CD4-positive, alpha-beta T cell treated with Interleukin-6 at 100 ng/mL for 8 hours (primary cell): ENCODE results near the gene MAP3K19.
"Not testable (repeated sequence)": the region's sequence is repeated elsewhere in the genome, so short reads cannot be mapped to it uniquely, and the experiment has no call there.

Source experiments
- DNase-seq: peaks from one replicate; pipeline ENCODE4 v3.0.0-alpha.2; 2020; ENCODE audit warnings: mixed read lengths, low spot score

MAP3K19 gene

DNA sequence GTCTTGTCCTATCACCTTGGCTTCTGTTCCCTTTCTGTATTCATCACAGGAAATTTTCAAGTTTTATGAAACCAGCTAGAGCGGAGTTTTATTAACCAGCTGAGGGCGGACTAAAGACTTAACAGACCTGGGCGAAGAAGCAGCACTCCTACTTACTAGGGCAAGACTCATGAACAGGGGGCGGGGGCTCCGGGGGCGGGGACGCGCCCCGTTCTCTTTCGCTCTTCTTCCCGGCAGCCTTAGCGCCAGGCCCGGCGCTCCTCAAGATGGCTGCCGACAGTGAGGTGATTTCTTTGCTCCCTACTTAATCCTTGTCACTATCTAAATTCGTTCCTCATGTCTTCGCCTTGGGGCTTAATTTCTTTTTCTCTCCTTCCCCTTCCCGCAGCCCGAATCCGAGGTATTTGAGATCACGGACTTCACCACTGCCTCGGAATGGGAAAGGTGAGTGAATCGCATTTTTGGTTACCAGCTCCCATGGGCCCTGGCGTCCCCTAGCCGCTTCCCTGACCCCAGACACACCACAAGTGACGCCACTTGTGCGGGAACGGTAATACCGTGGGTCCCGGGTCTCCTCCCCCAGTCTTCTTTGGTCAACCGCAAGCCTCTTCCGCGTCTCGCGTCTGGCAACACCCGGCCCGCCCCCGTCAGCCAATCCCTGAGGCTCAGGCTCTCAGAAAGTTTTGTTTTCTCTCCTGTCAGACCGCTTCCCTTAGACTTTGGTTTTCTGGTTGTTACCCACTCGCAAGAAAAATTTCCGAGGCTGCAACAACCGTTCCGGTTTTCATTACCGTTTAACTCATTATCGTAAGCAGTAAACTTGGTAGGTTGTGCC, 5.0 kb upstream of the MAP3K19 start, which contains the start of gene RAB3GAP1:
RAB3GAP1 (plus strand) TSS at position 251 of the 835 bp plus-strand sequence; CDS start at position 267, 16 bp downstream.
- DNase-seq = peak; percentile 92

DNA sequence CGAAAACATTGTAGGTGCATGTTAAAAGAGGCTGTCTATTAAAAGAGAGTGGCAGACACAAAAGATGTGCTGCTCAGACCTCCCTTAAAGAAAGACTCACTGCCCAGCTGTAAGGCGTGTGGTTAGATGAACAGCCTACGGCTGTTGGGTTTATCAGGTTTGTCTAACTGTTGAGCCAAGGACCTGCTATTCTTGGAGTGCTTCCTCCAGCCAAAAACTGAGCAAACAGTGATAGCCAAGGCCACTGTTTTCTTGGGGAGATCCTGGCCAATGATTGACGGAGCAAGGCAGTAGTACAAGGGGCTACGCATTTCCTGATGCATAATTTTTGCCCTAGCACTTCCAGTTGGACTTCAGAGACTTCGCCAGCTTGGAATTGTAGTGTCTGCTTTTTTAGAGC, 3.4 kb upstream of the MAP3K19 start:
- DNase-seq = no peak

DNA sequence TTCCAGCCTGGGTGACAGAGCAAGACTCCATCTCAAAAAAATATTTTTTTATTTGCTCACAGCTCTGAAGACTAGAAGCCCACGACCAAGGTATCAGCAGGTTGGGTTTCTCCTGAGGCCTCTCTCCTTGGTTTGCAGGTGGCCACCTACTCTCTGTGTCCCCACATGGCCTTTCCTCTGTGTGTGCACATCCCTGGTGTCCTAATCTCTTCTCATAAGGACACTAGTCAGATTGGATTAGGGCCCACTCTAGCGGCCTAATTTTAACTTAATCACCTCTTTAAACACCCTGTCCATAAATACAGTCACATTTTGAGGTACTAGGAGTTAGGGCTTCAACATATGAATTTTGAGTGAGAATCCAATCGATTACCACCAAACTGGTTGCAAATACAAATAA, 2.9 kb upstream of the MAP3K19 start:
- DNase-seq = no peak

DNA sequence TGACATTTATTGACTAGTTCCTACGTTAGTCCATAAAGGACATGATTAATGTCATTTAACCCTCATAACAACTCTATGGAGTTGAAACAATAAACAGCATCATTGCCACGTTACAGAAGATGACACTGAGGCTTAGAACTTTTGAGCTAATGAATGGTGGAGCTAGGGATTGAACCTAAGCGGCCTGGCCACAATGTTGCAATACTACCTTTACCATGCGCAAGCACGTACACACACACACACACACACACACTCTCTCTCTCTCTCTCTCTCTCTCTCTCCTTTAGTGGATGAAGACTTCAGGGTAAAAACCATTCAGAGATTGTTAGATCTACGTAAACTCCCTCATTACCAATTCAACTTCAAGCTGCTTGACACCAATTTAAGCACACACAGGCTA, 875 bp upstream of the MAP3K19 start:
- DNase-seq = no peak

DNA sequence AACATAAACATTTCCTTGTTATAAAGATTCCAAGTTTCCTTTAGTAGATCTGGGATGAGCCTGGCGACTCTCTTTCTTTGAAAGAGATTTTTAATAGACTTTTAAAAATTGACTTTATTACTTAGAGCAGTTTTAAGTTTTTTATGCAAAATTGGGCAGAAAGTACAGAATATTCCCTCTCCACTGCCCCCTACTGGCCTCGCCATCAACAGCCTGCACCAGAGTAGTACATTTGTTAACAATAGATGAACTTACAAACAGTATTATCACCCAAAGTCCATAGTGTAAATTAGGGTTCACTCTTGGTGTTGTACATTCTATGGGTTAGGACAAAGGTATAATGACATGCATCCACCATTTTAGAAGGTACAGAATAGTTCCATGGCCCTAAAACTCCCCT, 3.9 kb downstream of the MAP3K19 start:
- DNase-seq = peak; percentile 4

DNA sequence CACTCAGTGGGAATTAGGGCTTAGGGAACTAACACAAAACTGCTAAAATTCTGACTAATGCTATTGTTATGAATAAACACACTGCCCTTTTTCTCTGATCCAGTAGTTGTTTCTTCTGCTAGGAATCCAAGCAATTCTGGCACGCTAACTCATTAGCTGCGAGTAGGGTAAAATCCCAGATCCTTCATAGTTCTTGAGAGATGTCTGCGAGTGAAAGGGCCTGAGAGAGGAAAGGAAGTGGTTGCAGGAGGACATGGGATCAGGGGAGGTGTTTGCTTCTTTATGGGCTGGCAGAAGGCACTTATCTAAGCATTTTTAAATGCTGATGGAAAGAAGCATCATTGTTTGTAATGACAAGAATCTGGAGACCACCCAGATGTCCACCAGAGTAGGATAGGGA, 9.4 kb downstream of the MAP3K19 start:
- no peak for DNase-seq

DNA sequence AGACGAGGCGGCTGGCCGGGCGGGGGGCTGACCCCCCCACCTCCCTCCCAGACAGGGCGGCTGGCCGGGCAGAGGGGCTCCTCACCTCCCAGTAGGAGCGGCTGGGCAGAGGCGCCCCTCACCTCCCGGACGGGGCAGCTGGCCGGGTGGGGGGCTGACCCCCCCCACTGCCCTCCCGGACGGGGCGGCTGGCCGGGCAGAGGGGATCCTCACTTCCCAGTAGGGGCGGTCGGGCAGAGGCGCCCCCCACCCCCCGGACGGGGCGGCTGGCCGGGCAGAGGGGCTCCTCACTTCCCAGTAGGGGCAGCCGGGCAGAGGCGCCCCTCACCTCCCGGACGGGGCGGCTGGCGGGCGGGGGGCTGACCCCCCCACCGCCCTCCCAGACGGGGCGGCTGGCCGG, 14.0 kb downstream of the MAP3K19 start:
- not testable (repeated sequence) for DNase-seq

DNA sequence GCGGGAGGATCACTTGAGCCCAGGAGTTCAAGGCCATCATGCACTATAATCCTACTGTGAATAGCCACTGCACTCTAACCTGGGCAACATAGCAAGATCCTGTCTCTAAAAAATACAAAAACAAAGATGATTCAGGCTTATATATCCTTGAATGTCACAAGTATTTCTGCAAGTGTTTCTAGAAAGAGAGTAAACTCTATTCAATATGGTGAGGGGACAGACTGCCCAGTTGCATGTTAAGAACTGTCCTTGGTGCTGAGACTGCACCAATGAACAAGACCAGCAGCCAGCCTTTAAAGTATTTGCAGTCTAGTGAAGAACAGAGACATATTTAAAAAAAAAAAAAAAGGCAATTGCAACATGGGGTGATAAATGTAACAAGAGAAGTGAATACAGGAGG, 16.4 kb downstream of the MAP3K19 start:
- DNase-seq = no peak

DNA sequence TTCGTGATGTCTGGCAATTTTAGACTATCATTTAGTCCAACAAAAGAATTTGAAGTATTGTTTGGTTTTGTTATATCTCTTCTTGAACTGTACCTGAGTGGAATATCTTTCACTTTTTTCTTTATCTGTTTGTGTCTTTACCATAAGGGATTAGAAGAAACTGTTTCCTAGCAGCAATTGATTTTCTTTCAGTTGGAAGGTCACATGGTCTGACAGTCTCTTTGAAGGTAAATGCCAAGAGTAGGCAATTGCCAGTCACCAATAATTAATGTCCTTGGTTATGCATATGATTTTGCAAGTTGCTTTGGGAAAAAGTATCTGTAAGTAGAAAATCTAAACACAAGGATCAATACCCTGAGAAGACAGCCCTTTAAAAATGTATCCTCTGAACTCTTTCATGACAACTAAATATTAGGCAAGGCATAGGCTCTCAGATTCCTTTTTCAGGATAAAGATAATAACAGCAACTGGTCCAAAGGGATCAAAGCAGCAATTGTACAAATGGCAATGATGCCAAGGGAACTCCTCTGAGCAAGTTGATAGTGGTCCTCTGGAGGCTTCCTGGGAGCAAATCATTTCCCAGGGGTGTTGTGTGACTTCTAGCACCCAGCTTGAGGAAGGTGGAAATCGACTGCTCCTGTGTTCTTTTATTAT, 17.6 kb downstream of the MAP3K19 start:
- no peak for DNase-seq

DNA sequence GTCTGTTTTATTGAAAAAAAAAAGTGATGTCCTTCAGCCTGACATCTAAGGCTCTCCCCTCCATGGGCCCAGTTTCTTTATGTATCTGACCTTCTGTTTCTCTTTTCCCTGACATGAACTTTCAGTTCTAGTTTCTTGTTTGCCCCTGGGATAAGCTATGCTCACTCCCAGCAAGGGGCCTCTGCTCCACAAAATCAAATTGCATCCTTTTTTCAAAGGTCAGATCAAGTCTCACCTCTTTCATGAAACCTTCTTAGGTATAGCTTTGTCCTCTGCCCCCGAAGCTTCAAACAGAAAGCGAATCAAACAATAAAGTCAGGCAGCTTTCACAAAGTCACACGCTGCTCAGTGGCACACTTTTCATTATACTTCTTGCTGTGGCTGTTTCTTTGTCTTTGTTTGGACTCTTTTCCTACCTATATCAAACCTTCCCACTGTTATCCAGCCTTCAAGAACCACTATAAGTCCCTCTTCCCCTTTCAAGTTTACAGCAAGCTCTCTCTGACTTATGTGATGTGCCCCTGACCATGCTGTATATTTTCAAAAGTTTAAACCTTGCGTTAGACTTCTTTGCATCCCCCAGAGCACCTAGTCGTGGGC, 23.3 kb downstream of the MAP3K19 start:
- DNase-seq = no peak

DNA sequence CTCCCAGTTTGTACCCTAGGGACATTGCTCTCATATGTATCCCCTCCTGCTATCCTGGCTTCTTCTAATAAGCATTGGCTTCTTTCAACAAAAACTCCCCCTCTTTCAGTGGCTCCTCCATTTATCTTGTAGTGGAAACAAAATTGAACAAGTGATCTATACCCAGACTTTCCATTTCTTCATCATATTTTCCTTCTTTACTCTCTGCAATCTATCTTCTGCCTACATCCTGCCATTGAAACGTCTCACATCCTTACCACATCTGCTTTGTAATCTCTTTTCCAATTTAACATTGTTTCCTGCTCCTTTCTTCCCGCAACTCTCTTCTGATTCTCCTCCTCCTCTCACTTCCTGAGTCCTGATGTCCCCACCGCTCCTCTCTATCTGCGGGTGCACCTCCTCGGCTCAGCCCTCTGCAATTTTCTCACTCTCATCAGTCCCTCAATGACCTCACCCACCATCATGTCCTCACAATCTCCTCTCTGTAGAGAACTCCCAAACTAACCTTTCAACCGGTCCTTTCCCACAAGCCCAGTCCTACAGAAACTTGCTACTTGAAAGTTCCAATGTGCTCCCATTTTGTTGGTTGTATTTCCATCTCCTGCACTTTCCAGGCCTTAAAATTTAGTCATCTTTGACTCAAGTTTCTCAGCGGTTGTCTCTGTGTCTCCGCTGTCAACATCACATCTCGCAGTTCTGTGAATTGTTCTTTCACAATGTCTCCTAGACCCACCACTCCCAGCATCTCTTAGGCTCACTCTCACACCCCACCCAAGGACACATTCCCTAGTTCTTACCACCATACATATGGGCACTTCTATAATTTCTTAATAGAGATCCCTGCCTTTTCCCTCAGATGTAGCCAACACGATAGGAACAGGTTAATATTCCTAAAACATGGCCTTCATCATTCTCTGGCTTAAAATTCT, 24.0 kb downstream of the MAP3K19 start:
- no peak for DNase-seq

DNA sequence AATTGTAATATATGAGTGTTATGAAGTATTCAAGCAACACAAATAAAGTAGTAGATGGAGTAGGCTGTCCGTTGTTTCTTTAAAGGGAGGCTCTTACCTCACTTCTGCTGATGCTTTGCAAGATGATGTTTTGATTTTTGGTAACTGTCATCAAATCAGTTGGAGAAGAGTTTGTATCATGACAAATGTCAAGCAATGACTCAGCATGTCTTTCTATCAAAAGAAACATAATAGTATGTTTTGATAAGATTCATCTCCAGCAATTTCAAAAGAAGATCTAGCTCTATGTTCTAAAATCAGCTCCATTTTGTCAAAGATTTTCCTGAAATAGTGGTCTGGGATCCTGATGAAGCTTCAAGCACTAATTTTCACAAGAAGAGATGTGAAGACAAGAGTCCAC, 25.6 kb downstream of the MAP3K19 start:
- no peak for DNase-seq

DNA sequence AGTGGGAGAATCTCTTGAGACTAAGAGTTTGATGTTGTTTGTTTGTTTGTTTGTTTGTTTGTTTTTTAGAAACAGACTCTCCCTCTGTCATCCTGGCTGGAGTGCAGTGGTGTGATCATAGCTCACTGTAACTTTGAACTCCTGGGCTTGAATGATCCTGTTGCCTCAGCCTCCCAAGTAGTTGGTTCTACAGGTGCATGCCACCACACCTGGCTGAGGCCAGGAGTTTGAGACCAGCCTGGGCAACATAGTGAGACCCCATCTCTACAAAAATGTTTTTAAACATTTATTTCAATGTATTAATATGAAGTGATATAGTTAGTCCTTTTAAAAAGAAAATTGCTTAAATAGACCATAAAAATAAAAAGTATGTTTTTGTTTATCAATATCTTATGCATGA, 35.6 kb downstream of the MAP3K19 start:
- no peak for DNase-seq

DNA sequence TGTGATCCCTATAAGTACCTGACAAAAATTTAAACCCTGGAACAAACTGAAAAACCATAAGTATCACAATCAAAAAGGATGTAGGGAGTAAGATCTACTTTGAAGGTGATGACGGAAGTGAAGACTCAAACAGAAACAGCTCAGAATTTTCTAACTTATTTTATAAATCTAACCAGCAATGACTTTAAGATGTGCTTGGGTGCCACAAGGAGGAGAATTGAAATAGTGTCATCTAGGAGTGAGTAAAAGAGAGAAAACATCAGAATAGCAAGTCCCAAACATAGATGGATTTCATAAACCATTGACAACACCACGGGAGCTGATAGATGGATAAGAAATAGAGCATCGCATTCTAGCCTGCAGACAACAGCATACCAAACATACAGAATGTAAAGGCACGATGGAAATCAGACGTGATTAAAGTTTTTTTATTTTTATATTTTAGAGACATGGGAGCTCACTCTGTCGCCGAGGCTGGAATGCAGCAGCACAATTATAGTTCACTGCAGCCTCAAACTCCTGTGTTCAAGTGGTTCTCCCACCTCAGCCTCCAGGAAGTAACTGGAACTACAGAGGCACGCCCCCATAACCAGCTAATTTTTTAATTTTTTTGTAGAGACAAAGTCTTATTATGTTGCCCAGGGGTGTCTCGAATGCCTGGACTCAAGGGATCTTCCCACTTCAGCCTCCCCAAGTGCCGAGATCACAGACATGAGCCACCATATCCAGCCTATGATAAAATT, 36.9 kb downstream of the MAP3K19 start:
- DNase-seq = no peak

DNA sequence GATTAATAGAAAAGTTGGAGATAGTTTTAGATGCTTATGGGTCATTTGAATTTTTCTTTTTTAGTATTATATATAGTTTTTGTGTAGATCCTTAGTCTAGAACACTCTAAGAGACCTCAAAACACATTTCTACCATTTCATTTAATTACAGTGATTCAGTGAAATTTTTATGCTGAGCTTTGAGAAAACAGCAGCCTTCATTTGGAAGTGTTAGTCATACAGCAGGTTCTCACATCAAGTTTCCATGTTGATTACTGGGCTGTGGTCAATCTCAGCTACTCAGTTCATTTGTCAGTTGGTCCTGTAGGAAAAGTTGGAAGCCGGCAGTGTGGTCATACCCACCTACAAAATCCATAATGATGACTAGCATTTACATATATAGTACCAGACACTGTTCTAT, 37.9 kb downstream of the MAP3K19 start:
- no peak for DNase-seq

DNA sequence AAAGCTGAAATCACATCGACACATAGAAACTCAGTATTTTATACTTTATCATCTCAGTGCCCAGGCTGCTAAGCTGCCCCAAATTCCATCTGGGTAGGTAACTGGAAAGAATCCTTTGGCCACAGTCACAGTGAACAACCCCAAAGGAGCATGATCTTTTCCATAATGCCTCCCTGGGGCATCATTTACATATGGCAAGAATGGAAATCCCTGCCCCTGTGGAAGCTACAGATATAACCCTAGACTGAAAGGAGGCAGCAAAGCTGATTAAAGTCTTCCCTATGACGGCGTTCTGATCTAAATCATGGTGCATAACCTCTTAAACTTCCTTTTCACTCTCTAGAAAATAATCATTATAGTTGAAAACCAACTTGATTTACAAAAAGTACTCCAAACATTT, 41.5 kb downstream of the MAP3K19 start:
- DNase-seq = no peak

DNA sequence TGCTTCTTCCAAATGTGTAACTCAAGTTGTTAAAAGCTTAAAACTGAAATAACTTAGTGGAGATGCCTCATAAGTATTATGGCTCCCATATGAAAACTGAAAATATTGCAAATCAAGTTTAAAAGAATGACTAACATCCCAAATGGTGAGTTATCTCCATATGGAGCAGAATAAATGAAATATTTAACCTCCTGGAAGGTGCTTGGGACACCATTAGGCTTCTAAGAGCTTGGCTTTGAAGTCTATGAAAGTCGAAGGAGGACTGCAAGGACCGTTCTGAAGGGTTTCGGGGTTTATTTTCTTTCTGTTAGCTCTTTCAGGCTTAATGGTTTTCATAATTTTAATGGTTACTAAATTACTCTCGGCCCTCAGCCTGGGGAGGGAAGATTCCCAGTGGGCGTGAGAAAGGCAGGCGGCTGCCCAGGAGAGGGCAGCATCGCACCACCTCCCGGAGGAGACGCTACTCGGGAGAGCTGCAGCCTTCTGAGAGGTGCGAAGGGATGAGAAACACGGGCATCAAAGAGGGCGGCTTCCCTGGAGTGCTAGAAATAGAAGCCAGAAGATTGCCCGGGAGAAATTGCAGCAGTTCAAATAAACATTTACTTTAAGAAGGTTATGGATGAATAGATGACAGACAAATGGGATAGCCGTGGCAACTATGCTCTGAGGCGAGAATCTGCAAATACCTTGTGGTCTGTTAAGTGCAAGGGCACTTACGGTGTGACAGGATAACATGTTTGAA, 43.1 kb downstream of the MAP3K19 start:
- peak; percentile 57 for DNase-seq

DNA sequence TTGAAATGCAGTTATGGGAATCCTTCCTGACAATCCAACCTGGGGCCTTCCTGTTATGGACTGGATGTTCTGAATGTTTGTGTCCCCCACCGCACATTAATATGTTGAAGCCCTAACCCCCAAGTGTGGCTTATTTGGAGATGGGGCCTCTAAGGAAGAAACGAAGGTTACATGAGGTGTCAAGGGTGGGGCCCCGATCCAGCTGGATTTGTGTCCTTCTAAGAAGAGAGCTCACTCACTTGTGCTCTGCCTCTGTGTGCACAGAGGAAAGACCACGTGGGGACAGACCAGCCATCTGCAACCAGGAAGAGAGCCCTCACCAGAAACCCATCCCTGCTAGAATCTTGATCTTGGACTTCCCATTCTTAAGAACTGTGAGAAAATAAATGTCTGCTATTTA, 44.4 kb downstream of the MAP3K19 start:
- DNase-seq = no peak

DNA sequence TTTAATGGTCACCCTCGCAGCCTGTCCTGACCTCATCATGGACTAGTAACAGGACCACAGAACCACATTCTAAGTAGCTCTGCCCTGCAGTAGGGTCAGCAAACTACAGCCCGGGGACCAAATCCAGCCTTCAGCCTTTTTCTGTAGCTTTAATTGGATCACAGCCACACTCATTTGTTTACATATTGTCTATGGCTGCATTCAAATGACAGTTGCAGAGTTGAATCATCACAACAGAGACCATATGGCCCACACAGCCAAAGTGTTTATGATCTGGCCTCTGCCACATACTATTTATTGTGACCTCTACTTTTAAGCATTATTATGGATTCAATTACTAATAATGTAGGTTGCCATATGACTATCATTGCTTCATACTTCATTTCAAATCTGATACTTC, 47.7 kb downstream of the MAP3K19 start:
- DNase-seq = no peak

DNA sequence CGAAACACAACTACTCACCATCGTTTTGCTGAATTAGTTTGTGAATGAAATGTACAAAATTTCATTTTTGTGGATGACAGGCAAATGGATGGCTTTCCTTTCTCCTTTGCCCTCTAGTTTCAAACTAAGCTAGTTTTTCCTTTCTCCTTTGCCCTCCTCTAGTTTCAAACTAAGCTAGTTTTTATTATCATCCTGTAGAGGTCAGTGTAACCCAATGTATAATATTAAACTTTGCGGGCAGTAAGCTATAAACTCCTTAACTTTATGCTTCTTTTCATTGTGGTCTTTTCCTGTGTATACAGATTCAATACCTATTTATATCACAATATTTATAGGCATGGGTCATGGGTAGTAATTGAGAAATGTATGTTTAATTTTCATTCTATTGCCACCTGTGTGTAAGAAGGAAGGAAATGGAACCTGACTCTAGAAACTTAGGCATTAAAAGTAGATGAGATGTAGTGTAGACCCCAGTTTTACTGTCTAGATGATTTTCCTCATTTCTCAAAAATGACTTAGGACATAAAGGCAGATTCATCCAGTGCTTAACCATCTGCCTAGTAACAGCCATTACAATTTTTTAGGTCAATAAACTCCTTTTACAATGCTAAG, 58.1 kb downstream of the MAP3K19 start:
- no peak for DNase-seq
